CD8-positive, alpha-beta memory T cell (primary cell): Measurements from ENCODE around the gene ZBTB17. TPM values are rescaled to one million over a fixed set of nuclear protein-coding genes. Genes with fewer than 3 reads are reported as not detected.
"Not testable (repeated sequence)": the region's sequence is repeated elsewhere in the genome, so short reads cannot be mapped to it uniquely, and the experiment has no call there.

ENCODE experiments used
- CTCF ChIA-PET: fragments of 350-600 bp; sonication (Branson Sonifier 250); formaldehyde crosslinking; loops from one replicate; lab custom pipeline; 2021; ENCODE audit warnings: antibody characterized with exemption; lab: Charles Lee
- POLR2A ChIA-PET: fragments of 350-600 bp; sonication (Branson Sonifier 250); formaldehyde crosslinking; loops from one replicate; lab custom pipeline; 2021; ENCODE audit warnings: antibody characterized with exemption; lab: Charles Lee
- DNase-seq, 5 donors: peaks; one replicate each; pipeline versions ENCODE4 v3.0.0 to v3.0.0-alpha.2; 2020 to 2022; ENCODE audit warnings: mixed read lengths in 1 of 5
- H3K27ac ChIP-seq: one replicate; pipeline ENCODE4 v1.7.0; 2013; ENCODE audit warnings: low read depth, mild to moderate bottlenecking, low read length, moderate library complexity
- H3K27me3 ChIP-seq: 2 replicates; pipeline ENCODE4 v1.7.0; 2013; ENCODE audit warnings: low read length, mild to moderate bottlenecking; ENCODE audit not compliant: insufficient read depth, poor library complexity, severe bottlenecking
- H3K36me3 ChIP-seq: 2 replicates; pipeline ENCODE4 v1.7.0; 2013; ENCODE audit warnings: mild to moderate bottlenecking, low read length, moderate library complexity; ENCODE audit not compliant: insufficient read depth
- H3K4me1 ChIP-seq: 2 replicates; pipeline ENCODE4 v1.7.0; 2013; ENCODE audit warnings: mild to moderate bottlenecking, low read length, moderate library complexity; ENCODE audit not compliant: insufficient read depth
- H3K4me3 ChIP-seq: 2 replicates; pipeline ENCODE4 v1.7.0; 2013; ENCODE audit warnings: mild to moderate bottlenecking, low read length
- H3K9me3 ChIP-seq: 2 replicates; pipeline ENCODE4 v1.7.0; 2013; ENCODE audit warnings: mild to moderate bottlenecking, low read length
- H3K27ac Mint-ChIP-seq, 8 donors: one replicate each; pipeline ENCODE4 v1.8.0; 2020 to 2021; ENCODE audit warnings: mixed read lengths in 8 of 8, mild to moderate bottlenecking in 6 of 8, inconsistent platforms in 3 of 8, moderate library complexity in 3 of 8
- H3K27me3 Mint-ChIP-seq, 2 donors: one replicate each; pipeline ENCODE4 v1.8.0; 2020 to 2021; ENCODE audit warnings: mixed read lengths in 2 of 2, mild to moderate bottlenecking in 1 of 2, moderate library complexity in 1 of 2
- H3K36me3 Mint-ChIP-seq, 3 donors: one replicate each; pipeline ENCODE4 v1.8.0; 2020 to 2021; ENCODE audit warnings: mixed read lengths in 3 of 3, inconsistent platforms in 1 of 3, mild to moderate bottlenecking in 1 of 3
- H3K4me1 Mint-ChIP-seq, 3 donors: one replicate each; pipeline ENCODE4 v1.8.0; 2020 to 2021; ENCODE audit warnings: mixed read lengths in 3 of 3, inconsistent platforms in 1 of 3, mild to moderate bottlenecking in 1 of 3
- H3K4me3 Mint-ChIP-seq, 7 donors: one replicate each; pipeline ENCODE4 v1.8.0; 2020 to 2021; ENCODE audit warnings: mixed read lengths in 7 of 7, mild to moderate bottlenecking in 6 of 7, moderate library complexity in 4 of 7, inconsistent platforms in 2 of 7
- H3K9me3 Mint-ChIP-seq, 5 donors: one replicate each; pipeline ENCODE4 v1.8.0; 2020 to 2022; ENCODE audit warnings: mixed read lengths in 5 of 5, mild to moderate bottlenecking in 3 of 5, moderate library complexity in 2 of 5, inconsistent platforms in 1 of 5
- polyA plus RNA-seq: library from polyadenylated mRNA; unstranded; fragments of 300-500 nt; fragmentation: Illumina TruSeq; gene quantifications from one replicate; pipeline ENCODE4 v1.2.3, GENCODE V29; 2021
- total RNA-seq, 2 experiments: library from RNA; stranded (reverse); gene quantifications; one replicate each; pipeline ENCODE4 v1.2.3, GENCODE V29; 2021

ZBTB17 gene
- total and polyA plus RNA-seq, 3 experiments from 2014 or later, result 24.7 to 51.5 (median 49.9) TPM

DNA sequence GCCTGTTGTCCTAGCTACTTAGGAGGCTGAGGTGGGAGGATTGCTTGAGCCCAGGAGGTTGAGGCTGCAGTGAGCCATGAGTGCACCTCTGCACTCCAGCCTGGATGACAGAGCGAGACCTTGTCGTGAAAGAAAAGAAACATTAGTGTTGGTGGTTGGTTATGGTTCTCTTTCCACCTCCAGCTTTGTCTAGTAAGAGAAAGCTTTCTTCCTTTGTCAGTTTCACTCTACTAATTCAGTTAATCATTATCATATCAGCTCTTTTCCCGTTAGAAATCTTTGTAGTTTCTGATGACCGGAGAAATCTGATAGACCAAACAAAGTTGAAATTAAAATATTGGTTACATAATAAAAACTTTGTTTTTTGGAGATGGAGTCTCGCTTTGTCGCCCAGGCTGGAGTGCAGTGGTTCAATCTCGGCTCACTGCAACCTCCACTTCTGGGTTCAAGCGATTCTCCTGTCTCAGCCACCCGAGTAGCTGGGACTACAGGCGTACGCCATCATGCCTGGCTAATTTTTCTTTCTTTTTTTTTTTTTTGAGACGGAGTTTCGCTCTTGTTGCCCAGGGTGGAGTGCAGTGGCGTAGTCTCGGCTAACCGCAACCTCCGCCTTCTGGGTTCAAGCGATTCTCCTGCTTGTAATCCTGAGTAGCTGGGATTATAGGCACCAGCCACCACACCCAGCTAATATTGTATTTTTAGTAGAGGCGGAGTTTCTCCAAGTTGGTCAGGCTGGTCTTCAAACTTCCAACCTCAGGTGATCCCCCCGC is 78.9 kb downstream of the ZBTB17 start:
- CTCF ChIA-PET, result interaction anchor here (1.5 kb wide), 1 partner anchor 82 kb away, joined by 3 read pairs; no protein-coding TSS in a partner anchor
- POLR2A ChIA-PET, result interaction anchor here (0.7 kb wide), 1 partner anchor 45 kb away, joined by 3 read pairs; no protein-coding TSS in a partner anchor
- not testable (repeated sequence) for H3K4me1 ChIP-seq, H3K36me3 ChIP-seq, H3K27ac ChIP-seq, H3K9me3 Mint-ChIP-seq, H3K27me3 Mint-ChIP-seq, H3K9me3 ChIP-seq, H3K4me3 ChIP-seq, H3K27me3 ChIP-seq, DNase-seq, H3K4me3 Mint-ChIP-seq
- peaks cover 41 to 64% (median 53%) of the 10 kb centered on the region in 3 donors for H3K4me1 Mint-ChIP-seq
- peaks cover 0 to 34% (median 8%) of the 10 kb centered on the region in 3 donors for H3K36me3 Mint-ChIP-seq
- peak overlapping the region in 1 of 8 donors; percentile 6 for H3K27ac Mint-ChIP-seq

DNA sequence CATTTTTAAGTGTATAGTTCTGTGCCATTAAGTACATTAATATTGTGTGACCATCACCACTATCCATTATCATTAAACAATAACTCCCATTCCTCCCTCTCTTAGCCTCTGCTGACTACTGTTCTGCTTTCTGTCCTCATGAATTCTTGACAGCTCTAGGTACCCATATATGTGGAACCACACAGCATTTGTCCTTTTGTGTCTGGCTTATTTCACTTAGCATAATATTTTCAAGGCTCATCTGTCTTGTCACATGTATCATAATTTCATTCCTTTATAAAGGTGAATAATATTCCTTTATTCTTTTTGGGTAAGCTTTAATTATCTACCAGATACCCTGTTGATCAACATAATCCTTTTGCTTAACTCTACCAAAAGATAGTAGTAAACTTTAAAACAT is 80.7 kb downstream of the ZBTB17 start:
- Histone ChIP-seq H3K27me3 (no peaks in the 10 kb centered on the region), H3K27ac (no peak overlapping the region), H3K9me3 (no peaks in the 10 kb centered on the region), H3K4me1 (peaks cover 4% of the 10 kb centered on the region), H3K4me3 (no peak overlapping the region), H3K36me3 (no peaks in the 10 kb centered on the region)
- Mint-ChIP-seq H3K9me3 (no peaks in the 10 kb centered on the region), H3K27me3 (no peaks in the 10 kb centered on the region), H3K4me3 (no peak overlapping the region), H3K27ac (peak overlapping the region in 3 of 8 donors; percentile 4 to 63 (median 15)), H3K4me1 (peaks cover 38 to 52% (median 49%) of the 10 kb centered on the region in 3 donors), H3K36me3 (peaks cover 0 to 38% (median 9%) of the 10 kb centered on the region in 3 donors)
- CTCF ChIA-PET, result interaction anchor here (1.2 kb wide), 1 partner anchor 79 kb away, joined by 3 read pairs; no protein-coding TSS in a partner anchor
- no peak for DNase-seq
- POLR2A ChIA-PET, result interaction anchor here (0.6 kb wide), 1 partner anchor 61 kb away, joined by 4 read pairs; no protein-coding TSS in a partner anchor

DNA sequence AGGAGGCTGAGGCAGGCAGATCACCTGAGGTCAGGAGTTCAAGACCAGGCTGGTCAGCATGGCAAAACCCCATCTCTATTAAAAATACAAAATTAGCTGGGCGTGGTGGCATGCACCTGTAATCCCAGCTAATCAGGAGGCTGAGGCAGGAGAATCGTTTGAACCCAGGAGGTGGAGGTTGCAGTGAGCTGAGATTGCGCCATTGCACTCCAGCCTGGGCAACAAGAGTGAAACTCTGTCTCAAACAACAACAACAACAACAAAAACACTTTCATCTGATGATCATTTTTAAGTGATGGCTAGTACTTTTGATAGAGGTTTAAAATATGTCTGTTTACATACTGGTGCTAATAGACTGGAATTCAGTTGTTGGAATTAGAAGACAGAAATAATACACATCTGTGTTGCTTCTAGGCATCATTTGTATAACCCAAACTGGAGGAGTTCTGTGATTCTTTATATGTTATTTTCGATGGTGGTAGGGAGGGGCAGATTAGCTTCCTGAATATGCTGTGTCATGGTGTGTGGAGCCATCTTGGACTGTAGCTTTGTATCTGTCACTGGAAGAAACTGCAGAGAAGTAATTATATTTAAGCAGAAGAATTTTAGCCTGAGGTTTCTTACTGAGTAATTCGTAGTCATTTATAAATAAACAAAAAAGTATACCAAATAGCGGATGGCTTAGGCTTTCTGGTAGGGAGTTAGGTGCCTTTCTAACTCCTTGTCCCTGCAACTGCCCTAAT is 82.9 kb downstream of the ZBTB17 start:
- H3K4me1 Mint-ChIP-seq, result peaks cover 36 to 53% (median 36%) of the 10 kb centered on the region in 3 donors
- H3K4me3 ChIP-seq, H3K27me3 ChIP-seq, POLR2A ChIA-PET, H3K9me3 ChIP-seq, DNase-seq, H3K27me3 Mint-ChIP-seq, H3K4me1 ChIP-seq, H3K9me3 Mint-ChIP-seq, H3K36me3 ChIP-seq, CTCF ChIA-PET: not testable (repeated sequence)
- peak overlapping the region; percentile 60 for H3K27ac ChIP-seq
- peaks cover 0 to 37% (median 5%) of the 10 kb centered on the region in 3 donors for H3K36me3 Mint-ChIP-seq
- H3K4me3 Mint-ChIP-seq, result peak overlapping the region in 1 of 7 donors; percentile 9
- H3K27ac Mint-ChIP-seq, result peak overlapping the region in 3 of 8 donors; percentile 22 to 75 (median 66)

Other genes with a start within 250 kb of the ZBTB17 start
- under 1 TPM; 0.93 to 0.94 TPM for gene SLC25A34, start 239.8 kb downstream of the ZBTB17 start, total RNA-seq
- 0.15 TPM for gene SLC25A34, start 239.8 kb downstream of the ZBTB17 start, polyA plus RNA-seq
- gene TMEM82, start 233.6 kb downstream of the ZBTB17 start, total RNA-seq, result not detected
- not detected for gene TMEM82, start 233.6 kb downstream of the ZBTB17 start, polyA plus RNA-seq
- gene FBLIM1, start 217.3 kb downstream of the ZBTB17 start, total RNA-seq, result not detected
- gene FBLIM1, start 217.3 kb downstream of the ZBTB17 start, polyA plus RNA-seq, result not detected
- 1 to 10 TPM; 1.7 to 2.0 TPM for gene UQCRHL, start 168.5 kb downstream of the ZBTB17 start, total RNA-seq
- 0.95 TPM for gene UQCRHL, start 168.5 kb downstream of the ZBTB17 start, polyA plus RNA-seq
- 10 to 100 TPM; 63.1 to 66.3 TPM for gene SPEN, start 128.4 kb downstream of the ZBTB17 start, total RNA-seq
- 35.6 TPM for gene SPEN, start 128.4 kb downstream of the ZBTB17 start, polyA plus RNA-seq
- not detected for gene SRARP, start 28.1 kb upstream of the ZBTB17 start, total RNA-seq
- not detected for gene SRARP, start 28.1 kb upstream of the ZBTB17 start, polyA plus RNA-seq
- gene HSPB7, start 41.9 kb upstream of the ZBTB17 start, total RNA-seq, result not detected
- not detected for gene HSPB7, start 41.9 kb upstream of the ZBTB17 start, polyA plus RNA-seq
- not detected for gene CLCNKA, start 45.9 kb upstream of the ZBTB17 start, total RNA-seq
- not detected for gene CLCNKA, start 45.9 kb upstream of the ZBTB17 start, polyA plus RNA-seq
- gene CLCNKB, start 67.7 kb upstream of the ZBTB17 start, total RNA-seq, result not detected
- not detected for gene CLCNKB, start 67.7 kb upstream of the ZBTB17 start, polyA plus RNA-seq
- under 1 TPM; 0.62 to 0.66 TPM for gene FAM131C, start 97.5 kb upstream of the ZBTB17 start, total RNA-seq
- gene FAM131C, start 97.5 kb upstream of the ZBTB17 start, polyA plus RNA-seq, result not detected
- gene EPHA2, start 180.0 kb upstream of the ZBTB17 start, total RNA-seq, result not detected
- gene EPHA2, start 180.0 kb upstream of the ZBTB17 start, polyA plus RNA-seq, result not detected
- 1 to 10 TPM; 6.8 to 7.8 TPM for gene ARHGEF19, start 236.6 kb upstream of the ZBTB17 start, total RNA-seq
- gene ARHGEF19, start 236.6 kb upstream of the ZBTB17 start, polyA plus RNA-seq, result 12.7 TPM